HepG2 (cell line): Measurements from ENCODE around the gene KATNAL2. TPM values are rescaled to one million over a fixed set of nuclear protein-coding genes. Genes with fewer than 3 reads are reported as not detected.

Experiments
- ATAC-seq: fragments of 200-7000 bp; cut with Tn5 transposase; 3 replicates; pipeline ENCODE4 v1.9.1; 2020; ENCODE audit warnings: mild to moderate bottlenecking, moderate library complexity
- BruUV-seq: library from RNA; stranded (reverse); fragments of 400-500 nt; replicated peaks from 2 replicates; lab custom pipeline; 2021; lab: Mats Ljungman, UMichigan
- CTCF ChIA-PET: fragments of 300-600 bp; formaldehyde crosslinking; extraction: SDS; loops from one replicate; lab custom pipeline; 2021; ENCODE audit warnings: low total read pairs, inconsistent platforms, low intra/inter-chr PET ratio; lab: Yijun Ruan, JAX
- POLR2A ChIA-PET: fragments of 350-600 bp; sonication (Branson Sonifier 250); formaldehyde crosslinking; loops from one replicate; lab custom pipeline; 2020; ENCODE audit warnings: antibody characterized with exemption, inconsistent platforms; lab: Yijun Ruan, JAX
- DNase-seq: peaks from one replicate; pipeline ENCODE4 v3.0.0-alpha.2; 2015; ENCODE audit warnings: low spot score
- FAIRE-seq: peaks from 3 replicates; lab custom pipeline; 2011; peaks lifted over from hg19 to GRCh38; lab: Jason Lieb, UNC
- H2AFZ ChIP-seq: one replicate; pipeline ENCODE4 v1.6.1; 2011; ENCODE audit warnings: low read length, inconsistent platforms
- H3K27ac ChIP-seq: fragments of 300-600 bp; 3 replicates; pipeline ENCODE4 v1.8.0; 2011; ENCODE audit warnings: mixed run types, mild to moderate bottlenecking, mixed read lengths, low read length, inconsistent platforms; ENCODE audit not compliant: insufficient read depth; ENCODE audit errors: extremely low read length
- H3K27me3 ChIP-seq, 2 experiments: fragments of 200-600 bp in 1 of 2; 2 replicates in 1 of 2; 3 replicates in 1 of 2; pipeline versions ENCODE4 v1.6.0 to v1.8.0; 2011; ENCODE audit warnings: low read length in 2 of 2, mild to moderate bottlenecking in 2 of 2, moderate library complexity in 2 of 2, inconsistent platforms in 1 of 2; ENCODE audit not compliant: insufficient read depth in 2 of 2, control insufficient read depth in 1 of 2
- H3K36me3 ChIP-seq, 2 experiments: fragments of 200-600 bp in 1 of 2; replicated peaks in 1 of 2; 2 replicates in 1 of 2; 3 replicates in 1 of 2; pipeline versions ENCODE4 v1.5.1 to v1.8.0; 2011; ENCODE audit warnings: low read length in 2 of 2, inconsistent platforms in 1 of 2; ENCODE audit not compliant: insufficient read depth in 2 of 2, control insufficient read depth in 1 of 2
- H3K4me1 ChIP-seq: 2 replicates; pipeline ENCODE4 v1.5.1; 2012; ENCODE audit warnings: low read length, inconsistent platforms; ENCODE audit not compliant: insufficient read depth
- H3K4me2 ChIP-seq: 2 replicates; pipeline ENCODE4 v1.6.0; 2011; ENCODE audit warnings: low read depth, low read length, inconsistent platforms
- H3K4me3 ChIP-seq, 3 experiments: fragments of 200-600 bp in 1 of 3; sonication (generic), shearing (Covaris generic) in 1 of 3; replicated peaks in 1 of 3; 2 replicates each; pipeline ENCODE4 v1.5.1; 2011 to 2016; ENCODE audit warnings: low read length in 3 of 3, inconsistent platforms in 2 of 3, low read depth in 2 of 3, mild to moderate bottlenecking in 2 of 3, control low read depth in 1 of 3, mixed read lengths in 1 of 3; ENCODE audit not compliant: insufficient read depth in 1 of 3
- H3K79me2 ChIP-seq: one replicate; pipeline ENCODE4 v1.6.1; 2011; ENCODE audit warnings: low read length, inconsistent platforms; ENCODE audit not compliant: insufficient read depth
- H3K9ac ChIP-seq: 2 replicates; pipeline ENCODE4 v1.6.0; 2011; ENCODE audit warnings: mild to moderate bottlenecking, low read depth, low read length, inconsistent platforms; ENCODE audit not compliant: insufficient read depth
- H3K9me3 ChIP-seq: 2 replicates; pipeline ENCODE4 v1.5.1; 2012; ENCODE audit warnings: mild to moderate bottlenecking, low read length
- H4K20me1 ChIP-seq: 2 replicates; pipeline ENCODE4 v1.6.0; 2011; ENCODE audit warnings: inconsistent platforms, mild to moderate bottlenecking, low read length, moderate library complexity; ENCODE audit not compliant: insufficient read depth
- CREM ChIP-seq, 2 experiments: sonication (generic) in 1 of 2; formaldehyde crosslinking in 1 of 2; IDR thresholded peaks; 2 replicates each; pipeline versions ENCODE4 v1.4.0 to v1.6.1; 2016 to 2020; ENCODE audit warnings: antibody characterized with exemption in 1 of 2, mild to moderate bottlenecking in 1 of 2, missing genetic modification reagents in 1 of 2
- HOXA9 ChIP-seq: sonication (generic); formaldehyde crosslinking; IDR thresholded peaks from 2 replicates; pipeline ENCODE4 v1.8.1; 2022; ENCODE audit warnings: missing genetic modification reagents, mild to moderate bottlenecking, moderate library complexity, borderline replicate concordance
- KDM5B ChIP-seq: sonication (generic); formaldehyde crosslinking; IDR thresholded peaks from 2 replicates; pipeline ENCODE4 v1.4.0; 2020; ENCODE audit warnings: missing genetic modification reagents, mild to moderate bottlenecking, borderline replicate concordance
- PBX2 ChIP-seq: IDR thresholded peaks from 2 replicates; pipeline ENCODE4 v1.6.1; 2016; ENCODE audit warnings: control low read depth
- PCBP1 ChIP-seq: fragments of 200-400 bp; formaldehyde crosslinking; IDR thresholded peaks from 2 replicates; pipeline ENCODE4 v1.6.1; 2017; ENCODE audit warnings: mild to moderate bottlenecking, low read depth, low read length, borderline replicate concordance
- PPARG ChIP-seq: conservative IDR thresholded peaks from 2 replicates; pipeline ENCODE4 v1.6.1; 2016; ENCODE audit warnings: missing biosample characterization, missing genetic modification reagents
- SALL1 ChIP-seq: sonication (generic); formaldehyde crosslinking; IDR thresholded peaks from 2 replicates; pipeline ENCODE4 v1.8.0; 2022; ENCODE audit warnings: mild to moderate bottlenecking, missing genetic modification reagents
- SYNCRIP ChIP-seq: fragments of 200-400 bp; formaldehyde crosslinking; IDR thresholded peaks from 2 replicates; pipeline ENCODE4 v1.6.1; 2018; ENCODE audit warnings: mild to moderate bottlenecking, low read depth, low read length; ENCODE audit not compliant: insufficient read depth
- ZNF576 ChIP-seq: sonication (generic); formaldehyde crosslinking; IDR thresholded peaks from 2 replicates; pipeline ENCODE4 v1.4.0; 2020; ENCODE audit warnings: mild to moderate bottlenecking, missing genetic modification reagents
- ZNF749 ChIP-seq: sonication (generic); formaldehyde crosslinking; IDR thresholded peaks from 2 replicates; pipeline ENCODE4 v1.8.0; 2022; ENCODE audit warnings: mild to moderate bottlenecking, missing genetic modification reagents, moderate library complexity, borderline replicate concordance
- WGBS: methylation state at CpG from one replicate; pipeline ENCODE4 v1.1.6; 2017; ENCODE audit warnings: low lambda C conversion rate; 5-methylcytosine and 5-hydroxymethylcytosine counted together
- in situ Hi-C: cut with HindIII; loops from 2 replicates; pipeline ENCODE4 v1.10.0; 2017; ENCODE audit warnings: low pct_unique_long_range_greater_than_20kb; ENCODE audit not compliant: extremely low pct_ligation_motif_present
- intact Hi-C: fragments of 100-400 bp; cut with micrococcal nuclease; formaldehyde crosslinking; loops from one replicate; pipeline ENCODE4 v1.10.0; 2022; ENCODE audit not compliant: unreplicated experiment
- polyA plus RNA-seq, 8 experiments: library from polyadenylated mRNA; depleted of rRNA in 3 of 8; stranded (reverse) in 7 of 8; unstranded in 1 of 8; fragments of >200 nt; fragmentation: Illumina TruSeq in 4 of 8; extraction: Trizol in 4 of 8; gene quantifications; 2 replicates each; pipeline versions ENCODE4 v1.2.1 to v1.2.3, GENCODE V29; 2011 to 2016; ENCODE audit warnings: low read depth in 4 of 8, missing spikeins in 1 of 8, mixed read lengths in 1 of 8; ENCODE audit not compliant: insufficient read depth in 1 of 8
- total RNA-seq, 5 experiments: library from RNA; depleted of rRNA; stranded (reverse); fragments of >200 nt; fragmentation: Illumina TruSeq; extraction: Trizol; gene quantifications; 2 replicates each; pipeline ENCODE4 v1.2.3, GENCODE V29; 2016; ENCODE audit warnings: low read depth in 1 of 5
- TF ChIP-seq, protein P1 (sequence below): IDR thresholded peaks from 2 replicates; pipeline ENCODE4 v1.6.1; 2016; ENCODE audit warnings: mild to moderate bottlenecking

The KATNAL2 gene
- total and polyA plus RNA-seq, 2 of the 13 experiments (the other 11 are each of a cell fraction or from before 2014, with no cell fraction given), result not detected

- no peaks in the 10 kb centered on the region for H3K79me2 ChIP-seq
- DNase-seq (no peak), FAIRE-seq (no peak), ATAC-seq (no peak)
- no peak overlapping the region for H3K27ac ChIP-seq
- CTCF ChIA-PET, result no interaction called here
- intact Hi-C loops, result no loop called here
- POLR2A ChIA-PET, result no interaction called here
- no peaks in the 10 kb centered on the region for H3K4me1 ChIP-seq
- no peak overlapping the region for H3K4me3 ChIP-seq
- WGBS, result 29% methylated on average over 6 of the region's 6 CpGs
- peaks cover 0 to 5% of the 10 kb centered on the region in 2 experiments; a peak in 1 of 5 replicates for H3K27me3 ChIP-seq
- H3K9me3 ChIP-seq, result no peaks in the 10 kb centered on the region
- H4K20me1 ChIP-seq, result no peaks in the 10 kb centered on the region
- in situ Hi-C loops, result no loop called here
- TF ChIP-seq PBX2 (CRISPR knock-in tag), result no peak
- TF ChIP-seq HOXA9, result no peak
- no peak for TF ChIP-seq SYNCRIP
- no peak for TF ChIP-seq PCBP1
- TF ChIP-seq, protein P1, sequence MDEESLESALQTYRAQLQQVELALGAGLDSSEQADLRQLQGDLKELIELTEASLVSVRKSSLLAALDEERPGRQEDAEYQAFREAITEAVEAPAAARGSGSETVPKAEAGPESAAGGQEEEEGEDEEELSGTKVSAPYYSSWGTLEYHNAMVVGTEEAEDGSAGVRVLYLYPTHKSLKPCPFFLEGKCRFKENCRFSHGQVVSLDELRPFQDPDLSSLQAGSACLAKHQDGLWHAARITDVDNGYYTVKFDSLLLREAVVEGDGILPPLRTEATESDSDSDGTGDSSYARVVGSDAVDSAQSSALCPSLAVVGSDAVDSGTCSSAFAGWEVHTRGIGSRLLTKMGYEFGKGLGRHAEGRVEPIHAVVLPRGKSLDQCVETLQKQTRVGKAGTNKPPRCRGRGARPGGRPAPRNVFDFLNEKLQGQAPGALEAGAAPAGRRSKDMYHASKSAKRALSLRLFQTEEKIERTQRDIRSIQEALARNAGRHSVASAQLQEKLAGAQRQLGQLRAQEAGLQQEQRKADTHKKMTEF (CRISPR knock-in tag), result no peak
- TF ChIP-seq KDM5B (CRISPR knock-in tag), result no peak
- TF ChIP-seq PPARG (CRISPR knock-in tag), result no peak
- no peak for TF ChIP-seq SALL1 (CRISPR knock-in tag)
- TF ChIP-seq CREM (IDR thresholded peaks at IDR 0.05), result no peak
- no peak for TF ChIP-seq CREM (CRISPR knock-in tag; IDR thresholded peaks at IDR 0.05)
- TF ChIP-seq ZNF576 (CRISPR knock-in tag), result no peak
- TF ChIP-seq ZNF749 (CRISPR knock-in tag), result no peak
- no peak overlapping the region for H3K9ac ChIP-seq
- H3K4me2 ChIP-seq, result no peak overlapping the region
- H2AFZ ChIP-seq, result no peak overlapping the region
- no peaks in the 10 kb centered on the region for H3K36me3 ChIP-seq
- BruUV-seq, result no TSS peak
Observed at GRCh38 chr18:47040982-47041381, 123.6 kb downstream of the KATNAL2 start.
